Testis (tissue), 3 donors: ENCODE measurements around the gene NOL12. TPM values are rescaled to one million over a fixed set of nuclear protein-coding genes. Genes with fewer than 3 reads are reported as not detected.

Experiments
- DNase-seq: peaks from one replicate; pipeline ENCODE4 v3.0.0-alpha.2; 2019
- H3K27ac ChIP-seq, 2 donors: fragments of 200-600 bp; sonication (generic); one replicate each; pipeline ENCODE4 v1.5.1; 2019
- H3K27me3 ChIP-seq: fragments of 200-600 bp; sonication (generic); one replicate; pipeline ENCODE4 v1.5.1; 2019
- H3K36me3 ChIP-seq: fragments of 200-600 bp; sonication (generic); one replicate; pipeline ENCODE4 v1.5.1; 2017; ENCODE audit warnings: low read depth; ENCODE audit errors: missing control alignments
- H3K4me1 ChIP-seq: fragments of 200-600 bp; sonication (generic); one replicate; pipeline ENCODE4 v1.5.1; 2019
- H3K4me3 ChIP-seq, 2 donors: fragments of 200-600 bp; sonication (generic); one replicate each; pipeline ENCODE4 v1.5.1; 2017 to 2019
- H3K9me3 ChIP-seq: fragments of 200-600 bp; sonication (generic); one replicate; pipeline ENCODE4 v1.5.1; 2017
- POLR2A ChIP-seq: fragments of 450-650 bp; IDR thresholded peaks from one replicate; pipeline ENCODE4 v1.6.1; 2017; ENCODE audit warnings: antibody characterized with exemption, mild to moderate bottlenecking, moderate library complexity
- WGBS, 2 donors: methylation state at CpG; one replicate each; pipeline ENCODE4 v1.1.5; 2018; 5-methylcytosine and 5-hydroxymethylcytosine counted together
- intact Hi-C: fragments of 100-400 bp; cut with DNase I; formaldehyde crosslinking; loops from one replicate; pipeline ENCODE4 v1.15.1; 2023; ENCODE audit warnings: low total_unique reads
- polyA plus RNA-seq: library from polyadenylated mRNA; stranded (reverse); fragments of 350-450 nt; fragmentation: Illumina TruSeq; extraction: RNeasy Lipid Tissue Mini Kit (QIAGEN cat#74804); gene quantifications from one replicate; pipeline ENCODE4 v1.2.3, GENCODE V29; 2014; ENCODE audit warnings: low read depth, low replicate concordance; ENCODE audit not compliant: insufficient read depth
- total RNA-seq, 2 donors: library from RNA; depleted of rRNA; stranded (reverse); fragments of >200 nt; gene quantifications; one replicate each; pipeline ENCODE4 v1.2.3, GENCODE V29; 2016
- TF ChIP-seq, protein P1 (sequence below), 3 experiments: fragments of 450-650 bp in 2 of 3; fragments of 200-600 bp in 1 of 3; sonication (generic) in 1 of 3; IDR thresholded peaks; one replicate each; pipeline ENCODE4 v1.5.1; 2016 to 2019; ENCODE audit warnings: antibody characterized with exemption in 3 of 3, mild to moderate bottlenecking in 2 of 3, moderate library complexity in 1 of 3

NOL12 gene
- total and polyA plus RNA-seq, 3 donors from 2014 or later = 46.6 to 76.2 (median 51.2) TPM

DNA sequence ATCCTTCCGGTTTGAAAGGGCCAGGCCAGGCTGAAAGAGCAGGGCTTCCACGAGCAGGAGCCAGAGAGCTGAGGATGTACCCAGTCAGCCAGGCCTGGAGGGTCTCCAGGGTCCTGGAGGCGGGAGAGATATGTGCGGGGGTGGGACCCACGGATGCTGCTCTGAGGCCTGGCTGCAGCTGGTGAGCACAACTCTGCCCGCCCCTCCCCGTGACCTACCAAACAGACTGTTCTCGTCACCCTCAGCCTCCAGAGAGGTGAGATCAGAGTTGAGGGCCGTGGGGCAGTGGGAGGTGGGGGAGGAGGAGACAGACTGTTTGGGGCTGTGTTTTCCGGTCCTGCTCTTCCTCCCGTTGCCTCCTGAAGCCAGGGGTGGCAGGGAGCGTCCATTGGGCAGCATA, 52.9 kb downstream of the NOL12 start:
- Histone ChIP-seq H3K4me3 (no peak overlapping the region), H3K9me3 (no peaks in the 10 kb centered on the region), H3K27me3 (no peaks in the 10 kb centered on the region), H3K36me3 (no peaks in the 10 kb centered on the region), H3K27ac (no peak overlapping the region), H3K4me1 (peaks cover 26% of the 10 kb centered on the region)
- DNase-seq = peak; percentile 77
- TF ChIP-seq, protein P1, sequence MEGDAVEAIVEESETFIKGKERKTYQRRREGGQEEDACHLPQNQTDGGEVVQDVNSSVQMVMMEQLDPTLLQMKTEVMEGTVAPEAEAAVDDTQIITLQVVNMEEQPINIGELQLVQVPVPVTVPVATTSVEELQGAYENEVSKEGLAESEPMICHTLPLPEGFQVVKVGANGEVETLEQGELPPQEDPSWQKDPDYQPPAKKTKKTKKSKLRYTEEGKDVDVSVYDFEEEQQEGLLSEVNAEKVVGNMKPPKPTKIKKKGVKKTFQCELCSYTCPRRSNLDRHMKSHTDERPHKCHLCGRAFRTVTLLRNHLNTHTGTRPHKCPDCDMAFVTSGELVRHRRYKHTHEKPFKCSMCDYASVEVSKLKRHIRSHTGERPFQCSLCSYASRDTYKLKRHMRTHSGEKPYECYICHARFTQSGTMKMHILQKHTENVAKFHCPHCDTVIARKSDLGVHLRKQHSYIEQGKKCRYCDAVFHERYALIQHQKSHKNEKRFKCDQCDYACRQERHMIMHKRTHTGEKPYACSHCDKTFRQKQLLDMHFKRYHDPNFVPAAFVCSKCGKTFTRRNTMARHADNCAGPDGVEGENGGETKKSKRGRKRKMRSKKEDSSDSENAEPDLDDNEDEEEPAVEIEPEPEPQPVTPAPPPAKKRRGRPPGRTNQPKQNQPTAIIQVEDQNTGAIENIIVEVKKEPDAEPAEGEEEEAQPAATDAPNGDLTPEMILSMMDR (IDR thresholded peaks at IDR 0.05) = no peak
- TF ChIP-seq POLR2A = no peak
- WGBS, 2 donors = 26 to 60% methylated on average over 12 of the region's 12 CpGs
- intact Hi-C loops = no loop called here

DNA sequence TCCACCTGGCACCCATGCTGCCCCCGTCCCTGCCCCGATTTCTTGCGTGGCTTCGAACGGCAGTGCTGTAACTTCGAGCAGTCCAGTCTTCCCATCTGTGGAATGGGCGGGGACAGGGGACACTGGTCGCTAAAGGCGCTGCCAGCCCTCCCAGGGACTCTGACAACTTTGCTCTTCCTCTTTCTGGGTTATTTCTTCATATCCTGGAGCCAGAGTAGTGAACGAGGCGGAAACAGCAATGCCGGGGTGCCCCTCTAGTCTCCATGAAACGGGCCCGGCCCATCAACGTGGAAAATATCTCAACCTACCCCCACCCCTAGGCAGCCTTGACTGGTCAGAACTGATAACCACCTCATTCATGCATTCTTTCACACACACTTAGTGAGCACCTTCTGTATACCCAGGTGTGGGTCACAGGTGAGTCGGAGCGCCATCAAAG, 53.5 kb downstream of the NOL12 start:
- DNase-seq = no peak
- no peaks in the 10 kb centered on the region for H3K27me3 ChIP-seq
- WGBS, 2 donors = 90% methylated on average over 17 of the region's 17 CpGs
- H3K27ac ChIP-seq = no peak overlapping the region
- no peak for TF ChIP-seq POLR2A
- TF ChIP-seq, protein P1 (IDR thresholded peaks at IDR 0.05) = no peak
- H3K9me3 ChIP-seq = no peaks in the 10 kb centered on the region
- H3K4me1 ChIP-seq = peaks cover 20% of the 10 kb centered on the region
- no peak overlapping the region for H3K4me3 ChIP-seq
- no peaks in the 10 kb centered on the region for H3K36me3 ChIP-seq
- intact Hi-C loops = no loop called here

DNA sequence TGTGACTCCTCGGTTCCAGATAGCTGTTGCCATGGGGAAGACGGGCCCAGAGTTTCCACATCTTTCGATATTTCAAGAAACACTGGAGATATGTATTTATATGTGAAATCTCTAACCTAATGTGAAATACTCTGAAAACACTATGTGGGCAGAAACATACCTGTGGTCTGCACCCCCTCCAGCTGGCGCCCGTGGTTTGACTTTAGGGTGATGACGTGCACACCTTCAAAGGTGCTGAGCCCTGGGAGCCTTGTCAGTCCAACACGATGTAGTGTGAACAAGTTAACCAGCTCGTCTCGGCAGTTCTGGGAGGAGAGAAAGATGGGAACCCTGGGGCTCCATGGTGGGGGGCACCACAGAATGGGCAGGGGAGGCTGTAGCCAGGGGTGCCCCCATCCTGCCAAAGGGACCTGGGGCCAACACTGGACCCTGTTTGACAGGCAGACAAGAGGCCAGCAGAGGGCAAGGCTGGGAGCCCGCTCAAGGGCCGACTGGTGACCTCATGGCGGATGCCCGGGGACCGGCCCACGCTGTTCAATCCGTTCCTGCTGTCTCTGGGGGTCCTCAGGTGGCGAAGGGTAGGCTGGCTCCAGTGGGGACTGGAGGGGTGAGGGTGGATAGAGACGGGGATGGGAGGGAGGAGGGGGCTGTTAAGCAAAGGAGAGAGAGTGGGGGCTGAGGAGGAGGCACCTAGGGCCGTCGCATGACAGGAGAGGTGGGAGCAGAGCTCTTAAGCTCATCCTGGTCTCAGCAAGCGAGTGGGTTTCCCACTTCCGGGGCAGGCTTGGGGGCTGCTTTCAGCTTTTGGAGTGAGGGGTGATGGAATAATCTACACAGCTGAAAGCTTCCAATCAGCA, 54.5 kb downstream of the NOL12 start:
- intact Hi-C loops = no loop called here
- Histone ChIP-seq H3K27me3 (no peaks in the 10 kb centered on the region), H3K4me1 (peaks cover 19% of the 10 kb centered on the region), H3K27ac (peak overlapping the region in 1 of 2 donors; percentile 50), H3K9me3 (no peaks in the 10 kb centered on the region), H3K4me3 (no peak overlapping the region), H3K36me3 (no peaks in the 10 kb centered on the region)
- WGBS, 2 donors = 73 to 75% methylated on average over 22 of the region's 22 CpGs
- no peak for DNase-seq
- no peak for TF ChIP-seq POLR2A
- TF ChIP-seq, protein P1 (IDR thresholded peaks at IDR 0.05) = no peak

DNA sequence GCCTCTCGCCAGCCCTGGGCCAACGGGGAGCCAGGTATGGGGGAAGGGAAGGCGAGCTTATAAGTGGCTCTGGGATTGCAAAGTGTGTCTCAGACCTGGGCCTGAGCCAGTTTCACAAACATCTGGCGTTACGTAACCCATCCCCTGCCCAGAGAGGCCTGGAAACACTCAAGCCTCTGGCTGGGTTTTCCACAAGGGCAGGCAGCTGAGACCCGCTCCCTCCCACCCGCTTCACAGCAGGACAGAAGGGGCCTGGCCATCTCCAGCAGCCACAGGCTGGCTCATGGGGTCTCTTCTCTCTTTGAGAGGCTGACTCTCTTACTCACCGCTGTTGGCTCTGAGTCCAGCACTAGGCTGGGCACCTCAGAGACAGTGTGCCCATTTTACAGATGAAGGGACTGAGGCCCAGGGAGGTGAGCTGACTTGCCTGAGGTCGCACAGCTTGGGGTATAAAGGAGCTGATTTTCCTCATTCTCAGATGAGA, 55.2 kb downstream of the NOL12 start:
- intact Hi-C loops = no loop called here
- no peak for TF ChIP-seq POLR2A
- TF ChIP-seq, protein P1 (IDR thresholded peaks at IDR 0.05) = no peak
- no peaks in the 10 kb centered on the region for H3K36me3 ChIP-seq
- peaks cover 19% of the 10 kb centered on the region for H3K4me1 ChIP-seq
- DNase-seq = peak; percentile 81
- H3K9me3 ChIP-seq = no peaks in the 10 kb centered on the region
- no peaks in the 10 kb centered on the region for H3K27me3 ChIP-seq
- WGBS, 2 donors = 55 to 72% methylated on average over 9 of the region's 9 CpGs
- H3K27ac ChIP-seq = peak overlapping the region in 1 of 2 donors; percentile 50
- no peak overlapping the region for H3K4me3 ChIP-seq
